NCI-H2081 treated with DMSO at 0.1 percent for 48 hours (cell line): ENCODE measurements around the gene MUC13.

ENCODE experiments used
- DNase-seq: peaks from one replicate; lab custom pipeline; 2025; lab: John Stamatoyannopoulos, UW

Gene MUC13

GRCh38 chr3:124942613-124943012 lies 8.1 kb upstream of the MUC13 start:
- DNase-seq, result no peak

GRCh38 chr3:124941771-124942170 lies 7.2 kb upstream of the MUC13 start:
- DNase-seq, result no peak

DNA sequence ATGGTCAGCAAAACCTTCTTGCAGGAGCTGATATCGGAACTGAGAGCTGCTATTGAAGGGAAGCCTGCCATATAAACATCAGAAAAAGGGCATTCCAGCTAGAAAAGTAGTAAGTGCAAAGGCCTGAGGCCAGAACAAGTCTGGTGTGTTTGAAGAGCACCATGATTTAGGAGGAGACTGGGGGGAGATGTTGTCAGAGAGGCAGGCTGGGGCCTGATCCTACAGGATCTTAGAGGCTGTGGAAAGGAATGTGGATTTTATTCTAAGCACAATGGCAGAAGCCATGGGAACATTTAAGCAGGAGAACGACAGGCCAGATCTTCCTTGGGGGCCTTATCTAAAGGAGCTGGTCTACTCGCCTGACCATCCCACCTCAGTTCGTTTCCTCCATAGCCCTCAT lies 5.1 kb upstream of the MUC13 start:
- DNase-seq, result no peak

- no peak for DNase-seq
Measured at GRCh38 chr3:124938896-124939295, 4.3 kb upstream of the MUC13 start.

- no peak for DNase-seq
Measured at GRCh38 chr3:124937049-124937448, 2.5 kb upstream of the MUC13 start.

- no peak for DNase-seq
Measured at GRCh38 chr3:124935794-124936542, 1.4 kb upstream of the MUC13 start.

DNA sequence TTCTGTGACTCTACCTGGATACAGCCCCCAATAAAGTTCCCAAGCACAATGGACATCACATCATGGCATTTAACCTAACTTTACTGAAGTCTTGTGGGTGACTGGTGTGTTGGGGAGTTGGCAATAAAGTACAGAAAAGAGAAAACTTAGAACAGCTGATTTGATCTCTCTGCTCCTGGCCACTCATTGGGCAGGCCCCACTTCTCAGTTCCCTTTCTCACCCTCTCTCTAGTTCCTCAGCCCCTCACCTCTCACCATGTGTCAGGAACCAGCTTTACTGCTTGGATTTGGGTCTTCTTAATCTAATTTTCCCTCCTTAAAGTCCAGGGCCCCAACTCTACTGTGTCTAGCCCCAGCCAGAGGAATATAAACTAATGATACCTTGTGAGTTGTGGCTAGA lies 713 bp upstream of the MUC13 start:
- DNase-seq, result no peak

DNA sequence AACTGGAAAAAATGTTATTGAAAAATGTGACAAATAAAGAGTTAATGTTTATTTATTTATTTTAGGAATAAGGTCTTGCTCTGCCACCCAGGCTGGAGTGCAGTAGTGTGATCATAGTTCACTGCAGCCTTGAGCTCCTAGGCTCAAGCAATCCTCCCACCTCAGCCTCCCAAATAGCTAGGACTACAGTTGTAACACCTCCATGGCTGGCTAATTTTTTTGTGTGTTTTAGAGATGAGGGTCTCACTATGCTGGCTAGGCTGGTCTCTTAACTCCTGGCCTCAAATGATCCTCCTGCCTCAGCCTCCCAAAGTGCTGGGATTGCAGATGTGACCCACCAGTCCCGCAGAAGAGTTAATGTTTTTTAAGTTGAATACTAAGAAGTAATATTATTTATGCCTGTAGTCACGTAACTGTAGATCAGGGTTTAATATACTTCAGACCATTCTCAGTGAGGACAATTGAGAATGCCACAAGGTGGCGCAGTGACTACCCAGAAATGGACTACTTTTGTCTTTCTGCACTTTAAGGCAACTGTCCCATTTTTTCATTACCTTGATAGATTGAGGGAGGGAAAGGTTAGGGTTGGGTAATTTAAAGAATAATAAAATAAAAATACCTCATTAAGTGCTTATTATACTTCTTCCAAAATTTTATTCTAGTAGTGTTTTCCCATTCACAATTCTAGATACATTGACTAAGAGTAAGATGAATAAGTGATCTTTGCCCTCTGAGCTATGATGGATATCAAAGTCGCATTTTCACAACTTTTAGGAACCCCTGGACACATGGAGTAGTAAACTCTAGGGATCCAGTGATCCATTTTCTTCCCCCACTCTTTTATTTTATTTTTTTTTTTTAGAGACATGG lies 6.0 kb downstream of the MUC13 start:
- peak; percentile 41 for DNase-seq

DNA sequence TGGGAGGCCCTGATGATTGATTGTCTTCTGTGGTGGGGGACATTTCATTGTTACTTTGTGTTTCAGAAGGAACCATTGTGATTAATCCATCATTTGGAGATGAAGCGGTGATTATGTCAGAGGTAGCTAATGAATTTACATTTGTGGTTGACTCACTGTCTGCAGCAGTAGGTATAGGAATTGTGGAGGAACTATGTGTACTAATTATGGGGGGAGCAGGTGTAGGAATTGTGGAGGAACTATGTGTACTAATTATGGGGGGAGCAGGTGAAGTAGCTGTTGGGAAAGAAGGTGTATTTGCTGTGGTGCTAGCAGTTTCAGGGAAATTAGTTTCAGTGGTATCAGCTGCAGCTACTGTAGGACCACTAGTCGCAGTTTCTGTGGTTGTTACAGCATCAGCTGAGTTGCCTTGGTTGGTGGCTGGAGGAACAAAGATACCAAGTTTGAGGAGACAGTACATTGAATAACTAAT lies 6.9 kb downstream of the MUC13 start:
- DNase-seq, result no peak

- DNase-seq, result no peak
Measured at GRCh38 chr3:124926426-124927101, 8.0 kb downstream of the MUC13 start.

- DNase-seq, result no peak
Measured at GRCh38 chr3:124924741-124925140, 9.8 kb downstream of the MUC13 start.

- no peak for DNase-seq
Measured at GRCh38 chr3:124923833-124924232, 10.7 kb downstream of the MUC13 start.

DNA sequence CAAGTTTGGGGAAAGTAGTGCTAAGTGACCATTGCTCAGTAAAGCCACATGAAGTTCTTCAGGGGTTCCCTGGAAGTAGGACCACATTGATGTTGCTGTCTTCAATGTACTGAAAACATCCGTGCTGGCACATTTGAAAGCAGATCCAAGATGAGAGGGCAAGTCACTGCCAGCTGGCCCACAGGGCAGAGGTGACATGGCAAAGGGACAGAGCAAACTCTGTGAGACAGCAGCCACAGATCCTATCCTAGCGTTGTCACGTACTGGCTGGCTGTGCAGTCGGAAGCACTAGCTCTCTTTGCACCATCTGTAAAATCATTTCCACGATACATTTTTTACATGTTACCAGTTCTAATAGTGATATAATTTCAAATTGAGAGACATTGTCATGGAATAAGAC lies 13.8 kb downstream of the MUC13 start:
- no peak for DNase-seq

- no peak for DNase-seq
Measured at GRCh38 chr3:124919756-124920155, 14.8 kb downstream of the MUC13 start.

- no peak for DNase-seq
Measured at GRCh38 chr3:124918524-124918923, 16.0 kb downstream of the MUC13 start.

GRCh38 chr3:124916837-124917409 lies 17.6 kb downstream of the MUC13 start:
- no peak for DNase-seq

DNA sequence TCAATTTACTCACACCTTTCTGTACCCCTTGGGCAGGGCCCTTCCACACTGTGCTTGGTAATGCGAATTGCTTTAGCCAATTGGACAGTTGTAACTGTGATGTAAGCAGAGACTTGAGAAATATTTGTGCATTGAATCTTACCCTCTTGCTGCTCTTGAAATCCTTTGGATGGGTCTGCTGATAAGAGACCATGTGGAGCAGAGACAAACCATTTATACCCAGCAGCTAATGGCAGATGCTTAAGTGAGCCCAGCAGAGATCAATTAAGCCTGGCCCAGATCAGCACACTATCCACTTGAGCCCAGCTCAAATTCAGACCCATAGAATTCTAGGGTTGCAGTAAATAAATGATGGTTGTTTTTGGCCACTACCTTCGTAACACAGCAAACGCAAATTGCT lies 19.3 kb downstream of the MUC13 start:
- no peak for DNase-seq

GRCh38 chr3:124907957-124908356 lies 26.6 kb downstream of the MUC13 start:
- DNase-seq, result no peak

GRCh38 chr3:124904835-124905492 lies 29.6 kb downstream of the MUC13 start:
- DNase-seq, result no peak

GRCh38 chr3:124903896-124904834 lies 30.4 kb downstream of the MUC13 start:
- no peak for DNase-seq
